GM18861 (cell line): Measurements from ENCODE around the gene OR4S2.

Experiments
- ATAC-seq: cut with Tn5 transposase; IDR thresholded peaks from one replicate; pipeline ENCODE4 v1.9.1; 2021; ENCODE audit not compliant: unreplicated experiment

OR4S2 gene

DNA sequence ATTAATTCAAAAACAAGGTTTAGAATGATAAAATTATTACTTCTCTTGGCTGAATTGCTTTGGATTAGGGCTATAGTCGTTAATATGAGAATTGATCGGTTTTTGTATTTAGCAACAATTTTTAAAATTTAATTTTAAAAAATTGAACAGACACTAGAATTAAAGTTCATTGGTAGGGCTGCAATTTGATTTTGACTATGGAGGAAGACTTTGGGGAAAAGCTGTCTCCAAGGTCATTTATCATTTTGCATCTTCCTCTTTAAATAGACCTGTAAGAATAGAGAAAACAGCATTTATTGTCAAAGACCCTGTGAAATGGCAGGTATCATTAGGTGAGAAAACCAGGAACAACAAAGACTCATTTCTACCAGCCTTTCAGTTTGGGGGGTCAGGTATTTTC lies at the start of gene OR4S2:
Gene OR4S2 (plus strand): TSS at position 301 of the 400 bp plus-strand sequence. CDS start 2,577 bp downstream, outside the sequence.
- no peak for ATAC-seq

DNA sequence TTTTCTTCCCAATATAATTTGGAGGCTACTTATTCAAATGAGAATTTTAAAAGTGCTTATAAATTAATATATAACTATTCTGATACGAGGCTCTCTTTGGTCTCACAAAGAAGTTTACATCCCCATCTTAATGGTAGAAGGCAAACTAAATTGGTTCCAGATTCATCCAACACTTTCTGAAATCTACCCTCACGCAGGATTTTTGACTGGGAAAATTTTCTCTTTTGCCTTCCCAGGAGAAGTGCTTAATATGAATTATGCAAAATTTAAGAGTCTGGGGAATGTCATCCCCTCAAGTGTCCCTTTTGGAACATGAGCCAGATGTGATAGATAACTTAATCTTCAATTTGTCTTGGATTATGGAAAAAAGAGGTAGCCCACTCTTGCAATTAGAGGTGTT lies 40.6 kb upstream of the OR4S2 start, which contains the start of gene OR4C11:
Gene OR4C11 (minus strand): TSS at position 101 of the 400 bp plus-strand sequence. CDS start 3,272 bp downstream, outside the sequence.
- no peak for ATAC-seq

DNA sequence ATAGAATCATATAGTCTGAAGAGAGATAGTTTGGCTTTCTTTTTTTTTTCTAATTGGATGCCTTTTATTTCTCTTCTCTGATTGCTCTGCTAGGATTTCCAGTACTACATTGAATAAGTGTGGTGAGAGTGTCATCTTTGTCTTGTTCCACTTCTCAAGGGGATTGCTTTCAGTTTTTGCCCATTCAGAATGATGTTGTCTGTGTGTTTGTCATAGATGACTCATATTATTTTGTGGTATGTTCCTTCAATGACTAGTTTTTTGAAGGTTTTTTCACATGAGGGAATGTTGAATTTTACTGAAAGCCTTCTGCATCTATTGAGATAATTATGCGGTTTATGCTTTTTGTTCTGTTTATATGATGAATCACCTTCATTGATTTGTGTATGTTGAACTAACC lies 23.6 kb upstream of the OR4S2 start:
- no peak for ATAC-seq

- no peak for ATAC-seq
Measured at GRCh38 chr11:55634813-55635212, 13.3 kb upstream of the OR4S2 start, which contains the start of gene OR4P4. OR4P4 (plus strand) TSS chr11:55635113.

- ATAC-seq, result no peak
Measured at GRCh38 chr11:55652560-55652959, 4.4 kb downstream of the OR4S2 start.

DNA sequence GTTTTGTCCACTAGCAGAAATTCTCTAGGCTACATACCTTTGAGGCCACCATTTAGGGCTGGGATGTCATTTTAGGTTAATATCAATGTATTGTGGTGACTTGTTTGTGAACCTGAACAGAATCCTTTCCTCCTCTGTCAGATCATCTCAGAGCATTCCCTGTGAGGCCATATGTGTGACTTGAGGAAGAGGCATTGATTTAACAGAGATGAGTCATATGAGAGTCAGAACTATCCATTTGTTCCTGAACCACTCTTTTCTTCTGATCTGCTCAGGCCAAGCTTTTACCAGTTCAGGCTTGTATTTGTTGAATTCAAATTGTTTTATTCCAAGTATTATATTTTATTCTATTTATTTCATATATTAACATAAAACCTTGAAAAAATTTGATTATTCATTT lies 7.0 kb downstream of the OR4S2 start:
- ATAC-seq, result no peak

- ATAC-seq, result peak; percentile 91
Measured at GRCh38 chr11:55658031-55658573, 10.0 kb downstream of the OR4S2 start.

DNA sequence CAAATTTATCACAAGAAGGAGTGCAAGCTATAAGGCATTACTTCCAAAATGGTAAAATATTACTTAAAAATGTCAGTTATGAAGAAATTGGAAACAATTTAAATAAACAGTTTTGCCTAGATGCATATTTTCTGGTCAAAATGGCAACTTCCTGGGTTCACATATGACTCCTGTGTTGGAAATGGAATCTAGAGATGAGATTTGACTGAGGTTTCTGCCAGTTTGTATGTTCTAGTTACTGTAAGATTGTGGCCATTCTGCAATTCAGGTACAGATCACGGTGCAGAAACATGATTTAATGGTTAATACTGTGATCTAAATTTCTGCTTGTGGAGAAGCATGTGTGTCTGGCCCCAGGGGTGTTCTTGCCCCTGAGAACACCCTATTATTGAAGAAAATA lies 10.5 kb downstream of the OR4S2 start:
- ATAC-seq, result peak; percentile 46

GRCh38 chr11:55661901-55662300 lies 13.8 kb downstream of the OR4S2 start, which contains the start of gene OR4C6:
OR4C6 (plus strand) TSS chr11:55662201; CDS start chr11:55665167, 2,966 bp downstream.
- no peak for ATAC-seq

DNA sequence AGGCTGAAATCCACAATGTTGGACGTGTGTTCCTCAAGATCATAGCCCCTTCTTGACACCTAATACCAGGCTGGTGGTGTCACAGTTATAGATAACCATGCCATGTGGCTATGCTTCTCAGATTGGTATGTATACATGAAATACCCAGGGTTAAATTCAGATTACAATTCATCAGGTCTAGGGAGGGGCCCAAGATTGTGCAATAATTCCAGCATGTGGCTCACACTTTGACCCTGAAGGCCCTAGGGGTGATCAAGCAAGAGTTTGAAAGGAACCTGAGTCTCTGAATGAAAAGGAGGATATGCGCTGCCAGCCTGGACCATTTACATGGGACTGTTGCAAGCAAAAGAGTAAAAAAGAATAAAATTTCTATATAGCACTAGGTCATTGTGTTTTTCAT lies 21.2 kb downstream of the OR4S2 start:
- ATAC-seq, result no peak

DNA sequence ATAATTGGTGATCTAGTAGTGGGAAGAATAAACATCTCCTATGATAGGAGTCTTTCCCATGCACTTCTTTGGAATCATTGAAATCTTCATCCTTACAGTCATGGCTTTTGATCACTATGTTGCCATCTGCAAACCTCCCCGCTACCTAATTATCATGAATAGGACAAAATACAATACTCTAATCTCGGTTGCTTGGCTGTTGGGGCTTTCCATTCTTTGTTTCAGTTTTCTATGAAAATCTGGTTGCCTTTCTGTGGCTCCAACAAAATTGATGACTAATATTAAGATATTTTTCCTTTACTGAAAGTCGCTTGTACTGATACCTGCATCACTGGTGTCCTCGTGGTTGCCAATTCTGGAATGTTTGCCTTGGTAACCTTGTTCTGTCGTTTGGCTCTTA lies 25.7 kb downstream of the OR4S2 start:
- no peak for ATAC-seq

- peak; percentile 79 for ATAC-seq
Measured at GRCh38 chr11:55697817-55698216, 49.7 kb downstream of the OR4S2 start.

- ATAC-seq, result no peak
Measured at GRCh38 chr11:55701429-55701828, 53.3 kb downstream of the OR4S2 start.
